ENCODE data around the gene DYNC1I1.

DYNC1I1 gene

DNA sequence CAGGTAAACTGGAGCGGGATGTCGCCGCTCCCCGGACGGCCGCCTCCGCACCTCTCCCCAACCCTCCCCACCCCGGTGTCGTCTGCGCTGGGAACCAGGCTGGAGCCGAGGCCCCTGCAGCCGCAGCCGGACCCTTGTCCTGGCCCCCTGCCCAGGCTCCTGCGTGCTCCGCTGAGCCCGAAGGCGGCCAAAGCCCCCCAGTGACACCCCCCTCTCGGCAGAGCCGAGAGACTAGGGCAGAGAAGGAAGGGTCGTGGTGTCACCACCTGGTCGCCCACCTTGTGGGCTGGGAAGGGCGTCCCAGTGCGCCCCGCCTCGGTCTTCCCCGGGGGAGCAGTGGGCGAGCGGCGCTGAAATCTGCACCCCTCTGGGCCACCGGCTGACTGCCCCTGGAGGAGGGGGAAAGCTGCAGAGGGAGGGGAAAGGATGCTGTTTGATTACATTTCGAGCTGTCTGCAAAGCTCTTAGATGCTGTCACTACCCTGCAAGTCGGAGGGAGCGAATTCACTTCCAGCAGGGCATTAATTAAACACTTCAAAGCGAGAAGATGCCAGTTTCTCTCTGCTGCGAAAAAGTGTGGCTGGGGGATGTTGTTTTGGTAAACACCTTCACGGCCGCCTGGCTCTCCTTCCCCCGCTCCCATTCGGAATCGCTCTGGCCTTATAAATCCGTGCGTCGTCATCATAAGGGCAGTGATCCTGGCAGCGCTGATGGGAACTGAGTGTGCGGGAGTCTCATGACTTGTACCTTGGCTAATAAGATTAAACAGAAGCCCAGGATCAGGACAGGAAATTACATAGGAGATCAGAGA lies 622 bp downstream of the DYNC1I1 start:
- H3K4me3 Mint-ChIP-seq, result no peak overlapping the region
- ATAC-seq (replicated peaks) (no peak), DNase-seq (no peak)
- H3K27me3 Mint-ChIP-seq, result peaks cover 33 to 39% of the 10 kb centered on the region in 2 donors
- peaks cover 0 to 8% of the 10 kb centered on the region in 2 donors for H3K9me3 Mint-ChIP-seq
- peaks cover 0 to 3% of the 10 kb centered on the region in 2 donors for H3K4me1 Mint-ChIP-seq (ENCODE audit: low read depth in 2 of 2)
- H3K36me3 Mint-ChIP-seq (ENCODE audit: insufficient read depth), result peaks cover 3% of the 10 kb centered on the region
- no peak overlapping the region for H3K27ac Mint-ChIP-seq

DNA sequence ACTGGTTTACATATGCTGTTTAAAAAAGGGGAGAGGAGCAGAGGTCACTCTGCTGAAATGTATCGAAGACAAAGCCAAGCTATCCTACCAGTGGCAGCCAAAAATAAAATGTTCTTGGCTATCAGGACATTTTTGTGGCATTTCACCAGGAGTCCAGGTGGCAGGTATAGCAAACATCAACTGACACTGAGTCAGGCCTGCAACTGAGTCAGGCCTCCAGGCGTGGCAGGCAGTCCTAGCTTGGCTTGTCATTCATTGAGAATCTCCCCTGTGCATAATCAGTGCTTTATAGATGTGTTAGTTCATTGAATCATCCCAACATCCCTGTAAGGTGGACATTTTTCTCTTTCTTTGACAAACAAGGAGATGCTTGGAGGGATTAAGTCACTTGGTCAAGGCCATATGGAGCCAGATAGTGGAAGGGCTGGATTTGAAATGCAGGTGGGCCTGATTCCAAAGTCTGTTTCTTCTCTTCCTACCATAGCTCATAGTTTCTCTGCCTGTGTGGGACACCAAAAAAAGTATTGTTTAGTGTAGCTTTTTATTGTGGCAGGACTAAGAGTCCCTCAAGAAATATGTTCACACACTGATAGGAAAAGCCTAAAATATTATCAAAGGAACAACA lies 4.3 kb downstream of the DYNC1I1 start:
- DNase-seq, result no peak
- Mint-ChIP-seq H3K9me3 (peaks cover 0 to 2% of the 10 kb centered on the region in 2 donors), H3K4me3 (no peak overlapping the region), H3K27me3 (peaks cover 28 to 36% of the 10 kb centered on the region in 2 donors), H3K4me1 (ENCODE audit: low read depth in 2 of 2) (peaks cover 0 to 3% of the 10 kb centered on the region in 2 donors), H3K36me3 (ENCODE audit: insufficient read depth) (peaks cover 3% of the 10 kb centered on the region), H3K27ac (no peak overlapping the region)
- ATAC-seq (replicated peaks), result no peak

DNA sequence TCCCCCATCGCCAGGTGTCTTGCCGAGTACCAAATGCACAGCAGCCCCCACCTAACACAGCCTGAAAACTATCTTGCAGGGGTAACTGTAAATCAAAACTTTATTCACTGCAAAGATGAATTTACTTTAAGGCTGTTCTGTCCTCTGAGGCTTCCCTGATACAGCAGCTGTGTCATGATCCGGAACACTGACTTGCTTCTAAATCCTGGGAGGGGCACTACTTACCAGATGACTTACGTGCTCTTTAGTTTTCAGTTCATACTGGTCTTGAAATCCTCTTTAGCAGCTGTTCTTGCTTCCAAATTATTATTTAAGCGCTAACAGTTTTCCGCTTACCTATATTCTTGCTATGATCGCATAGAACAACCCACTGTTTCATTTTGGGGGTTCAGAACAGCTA lies 4.9 kb downstream of the DYNC1I1 start:
- Mint-ChIP-seq H3K4me1 (ENCODE audit: low read depth in 2 of 2) (peaks cover 0 to under 1% of the 10 kb centered on the region in 2 donors), H3K9me3 (peaks cover 0 to 2% of the 10 kb centered on the region in 2 donors), H3K4me3 (no peak overlapping the region), H3K27me3 (peaks cover 22 to 30% of the 10 kb centered on the region in 2 donors), H3K36me3 (ENCODE audit: insufficient read depth) (peaks cover 3% of the 10 kb centered on the region), H3K27ac (no peak overlapping the region)
- ATAC-seq (replicated peaks) (no peak), DNase-seq (no peak)

DNA sequence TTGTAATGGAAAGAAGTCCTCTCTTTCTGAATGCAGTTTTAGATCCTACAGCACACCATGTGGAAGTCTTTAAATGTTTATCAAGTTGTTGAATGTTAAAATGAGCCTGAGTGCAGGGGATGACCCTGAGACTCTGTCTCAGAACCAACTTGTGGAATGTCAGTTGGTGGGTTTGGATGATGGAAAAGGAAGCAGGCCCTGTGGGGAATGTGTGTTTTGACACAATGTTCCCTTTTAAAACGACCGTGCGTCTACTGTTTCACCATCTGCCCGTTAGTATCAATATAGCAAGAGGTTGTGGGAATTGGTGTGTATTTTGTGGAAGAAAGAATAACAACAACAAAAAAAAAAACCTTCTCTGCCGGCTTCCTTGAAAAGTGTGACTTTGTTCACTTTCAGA lies 8.3 kb downstream of the DYNC1I1 start:
- ATAC-seq (replicated peaks) (no peak), DNase-seq (no peak)
- peaks cover 0 to 2% of the 10 kb centered on the region in 2 donors for H3K9me3 Mint-ChIP-seq
- H3K4me3 Mint-ChIP-seq, result no peak overlapping the region
- no peaks in the 10 kb centered on the region for H3K27me3 Mint-ChIP-seq
- H3K4me1 Mint-ChIP-seq (ENCODE audit: low read depth in 2 of 2), result no peaks in the 10 kb centered on the region
- H3K27ac Mint-ChIP-seq, result no peak overlapping the region
- peaks cover 3% of the 10 kb centered on the region for H3K36me3 Mint-ChIP-seq (ENCODE audit: insufficient read depth)

DNA sequence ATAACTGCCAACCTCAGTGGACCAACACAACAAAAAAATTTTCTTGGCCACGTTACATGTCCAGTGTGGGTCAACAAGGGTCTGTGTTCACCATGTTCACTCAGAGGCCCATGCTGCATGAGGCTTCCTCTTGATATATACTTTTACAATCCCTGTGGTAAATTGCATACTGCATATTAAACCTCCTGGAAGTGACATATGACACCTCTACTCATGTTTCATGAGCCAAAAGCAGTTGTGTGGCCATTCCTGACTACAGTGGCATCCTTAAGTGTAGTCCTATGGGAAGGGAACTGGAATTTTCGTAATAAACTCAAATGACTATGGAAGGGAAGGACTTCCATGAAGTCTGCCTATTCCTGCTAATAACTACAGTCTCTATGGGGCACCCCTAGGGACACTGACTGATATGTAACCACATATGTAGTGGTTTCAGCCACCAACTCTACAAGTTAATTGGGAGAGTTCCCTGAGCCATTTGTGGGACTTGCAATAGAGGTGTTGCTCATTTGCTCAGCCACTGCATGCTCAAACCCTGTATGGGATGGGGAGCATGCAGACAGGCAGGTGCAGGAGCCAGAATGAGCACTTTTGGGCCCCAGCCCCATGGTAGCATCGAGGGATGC lies 9.7 kb downstream of the DYNC1I1 start:
- Mint-ChIP-seq H3K36me3 (ENCODE audit: insufficient read depth) (no peaks in the 10 kb centered on the region), H3K4me3 (no peak overlapping the region), H3K9me3 (peaks cover 2 to 9% of the 10 kb centered on the region in 2 donors), H3K27ac (no peak overlapping the region), H3K27me3 (peaks cover 0 to 9% of the 10 kb centered on the region in 2 donors), H3K4me1 (ENCODE audit: low read depth in 2 of 2) (no peaks in the 10 kb centered on the region)
- DNase-seq (no peak), ATAC-seq (replicated peaks) (no peak)

DNA sequence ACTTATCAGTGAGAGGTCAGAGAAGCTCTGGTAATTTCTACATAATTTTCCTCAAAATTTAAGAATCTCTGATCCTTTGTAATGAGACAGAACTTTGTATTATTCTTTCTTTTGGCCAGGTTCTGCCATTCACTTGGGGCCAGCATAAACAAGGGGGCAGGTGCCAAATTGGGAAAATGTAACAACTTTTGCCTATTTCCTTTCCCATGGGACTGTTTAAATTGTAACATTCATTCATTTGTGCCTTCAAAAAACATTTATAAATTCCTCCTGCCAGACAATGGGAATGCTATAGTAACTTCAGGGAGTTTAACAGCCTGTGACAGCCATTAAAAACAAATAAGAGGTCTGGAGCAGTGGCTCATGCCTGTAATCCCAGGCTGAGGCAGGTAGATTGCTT lies 12.4 kb downstream of the DYNC1I1 start:
- H3K27ac Mint-ChIP-seq, result no peak overlapping the region
- DNase-seq (no peak), ATAC-seq (replicated peaks) (no peak)
- no peak overlapping the region for H3K4me3 Mint-ChIP-seq
- no peaks in the 10 kb centered on the region for H3K36me3 Mint-ChIP-seq (ENCODE audit: insufficient read depth)
- peaks cover 0 to 9% of the 10 kb centered on the region in 2 donors for H3K27me3 Mint-ChIP-seq
- H3K4me1 Mint-ChIP-seq (ENCODE audit: low read depth in 2 of 2), result no peaks in the 10 kb centered on the region
- H3K9me3 Mint-ChIP-seq, result peaks cover 6 to 9% of the 10 kb centered on the region in 2 donors

DNA sequence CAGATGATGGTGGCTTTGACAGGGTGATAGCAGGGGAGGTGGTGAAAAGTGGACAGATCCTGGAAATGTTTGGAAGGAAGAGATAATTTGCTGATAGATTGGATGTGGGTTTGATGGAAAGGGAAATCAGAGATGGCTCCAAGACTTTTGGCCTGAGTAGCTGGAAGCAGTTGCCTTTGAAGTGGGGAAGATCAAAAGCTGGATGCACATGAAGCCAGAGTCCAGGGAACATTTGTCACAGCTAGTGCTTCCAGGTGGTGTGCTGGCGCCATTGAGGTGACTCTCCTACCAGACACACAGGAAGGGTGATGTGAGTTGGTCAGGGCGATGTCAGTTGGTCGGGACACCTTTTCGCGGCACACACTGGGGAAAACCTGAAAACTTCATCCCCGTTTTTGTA lies 15.9 kb downstream of the DYNC1I1 start:
- Mint-ChIP-seq H3K27ac (no peak overlapping the region), H3K9me3 (peaks cover 7 to 15% of the 10 kb centered on the region in 2 donors), H3K4me3 (no peak overlapping the region), H3K27me3 (peaks cover 0 to 9% of the 10 kb centered on the region in 2 donors), H3K36me3 (ENCODE audit: insufficient read depth) (no peaks in the 10 kb centered on the region), H3K4me1 (ENCODE audit: low read depth in 2 of 2) (no peaks in the 10 kb centered on the region)
- DNase-seq (no peak), ATAC-seq (replicated peaks) (no peak)

DNA sequence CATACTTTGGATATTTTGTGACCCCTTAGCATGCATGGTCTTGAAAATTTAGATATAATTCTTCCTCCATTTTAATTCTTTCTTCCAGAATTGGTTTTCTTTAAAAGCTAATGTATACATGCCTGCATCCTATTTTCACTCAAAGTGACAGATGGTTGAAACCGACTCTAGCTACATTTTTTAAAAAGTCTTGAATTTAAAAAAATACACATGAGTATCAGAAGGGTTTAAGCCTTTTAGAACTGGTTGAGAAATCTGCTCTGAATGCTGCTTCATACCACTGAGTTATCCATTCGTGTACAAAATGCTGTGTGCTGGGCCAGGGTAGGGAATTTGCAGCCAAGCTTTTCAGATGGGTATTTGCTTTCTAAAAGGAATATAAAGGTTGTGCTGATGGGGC lies 16.5 kb downstream of the DYNC1I1 start:
- no peak for DNase-seq
- Mint-ChIP-seq H3K4me1 (ENCODE audit: low read depth in 2 of 2) (no peaks in the 10 kb centered on the region), H3K9me3 (peaks cover 7 to 18% of the 10 kb centered on the region in 2 donors), H3K27ac (no peak overlapping the region), H3K4me3 (no peak overlapping the region), H3K36me3 (ENCODE audit: insufficient read depth) (no peaks in the 10 kb centered on the region), H3K27me3 (peaks cover 0 to 9% of the 10 kb centered on the region in 2 donors)
- no peak for ATAC-seq (replicated peaks)

DNA sequence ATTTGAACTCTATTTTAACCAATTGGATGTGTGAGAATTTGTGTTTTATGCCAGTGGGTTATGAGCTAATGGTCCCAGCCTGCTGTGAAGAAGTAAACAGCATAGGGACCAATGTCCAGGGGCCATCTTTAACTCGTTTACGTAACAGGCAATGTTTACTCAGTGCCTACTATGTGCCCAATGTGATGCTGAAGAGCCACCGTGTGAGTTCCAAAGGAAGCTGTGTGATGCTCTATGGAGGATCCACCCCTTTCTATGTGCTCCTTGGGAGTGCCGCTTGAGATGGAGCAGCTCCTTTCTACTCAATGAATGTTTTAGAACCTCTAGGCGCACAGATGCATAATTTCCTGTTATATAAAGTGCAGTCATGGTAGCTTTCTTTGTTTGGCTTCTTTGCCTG lies 21.3 kb downstream of the DYNC1I1 start:
- Mint-ChIP-seq H3K4me3 (no peak overlapping the region), H3K4me1 (ENCODE audit: low read depth in 2 of 2) (no peaks in the 10 kb centered on the region), H3K36me3 (ENCODE audit: insufficient read depth) (no peaks in the 10 kb centered on the region), H3K9me3 (peaks cover 3 to 15% of the 10 kb centered on the region in 2 donors), H3K27ac (no peak overlapping the region), H3K27me3 (no peaks in the 10 kb centered on the region)
- ATAC-seq (replicated peaks), result no peak
- no peak for DNase-seq

DNA sequence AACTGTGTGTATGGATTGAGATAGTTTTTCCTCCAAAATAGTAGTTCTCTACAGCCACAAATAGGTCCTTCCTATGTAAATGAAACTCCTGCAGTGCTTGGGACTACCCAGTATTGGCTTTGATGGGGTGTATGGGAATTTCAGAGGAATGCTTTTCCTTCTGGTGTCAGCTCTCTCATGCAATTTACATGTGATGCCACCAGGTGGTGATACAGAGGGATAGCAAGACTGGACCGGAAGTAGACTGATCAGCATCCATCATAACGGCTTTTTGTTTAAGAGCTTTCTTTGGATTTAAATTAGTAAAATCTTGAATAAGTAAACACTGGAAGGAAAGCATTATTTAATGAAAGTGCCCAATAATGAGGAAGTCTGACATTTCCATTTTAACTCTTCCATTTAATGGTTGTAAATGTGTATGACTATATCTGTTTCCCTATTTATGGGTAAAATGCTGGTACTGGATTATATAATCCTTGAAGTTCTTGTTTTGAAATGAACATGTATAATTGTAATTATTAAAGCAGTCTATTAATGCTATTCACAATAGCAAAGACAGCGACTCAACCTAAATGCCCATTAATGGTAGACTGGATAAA lies 22.7 kb downstream of the DYNC1I1 start:
- peaks cover 3 to 15% of the 10 kb centered on the region in 2 donors for H3K9me3 Mint-ChIP-seq
- H3K4me3 Mint-ChIP-seq, result no peak overlapping the region
- H3K27ac Mint-ChIP-seq, result no peak overlapping the region
- no peaks in the 10 kb centered on the region for H3K36me3 Mint-ChIP-seq (ENCODE audit: insufficient read depth)
- no peaks in the 10 kb centered on the region for H3K4me1 Mint-ChIP-seq (ENCODE audit: low read depth in 2 of 2)
- H3K27me3 Mint-ChIP-seq, result no peaks in the 10 kb centered on the region
- no peak for ATAC-seq (replicated peaks)
- no peak for DNase-seq

DNA sequence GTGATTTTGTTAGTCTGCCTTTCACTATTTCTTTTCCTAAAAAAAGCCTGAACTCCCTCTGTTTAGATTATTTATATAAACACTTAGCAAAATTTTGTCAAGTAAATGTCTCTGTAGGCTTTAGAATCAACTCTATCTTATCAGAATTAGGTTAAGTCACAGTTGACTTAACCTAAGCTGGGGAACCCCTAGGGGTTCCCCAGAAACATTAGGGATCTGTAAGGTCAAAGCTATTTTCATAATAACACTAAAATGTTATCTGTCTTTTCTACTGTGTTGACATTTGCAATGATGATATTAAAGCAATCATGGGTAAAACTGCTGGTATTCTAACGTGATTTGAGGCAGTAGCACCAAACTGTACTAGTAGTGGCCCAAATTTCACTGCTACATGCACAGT lies 24.3 kb downstream of the DYNC1I1 start:
- ATAC-seq (replicated peaks) (no peak), DNase-seq (no peak)
- Mint-ChIP-seq H3K4me3 (no peak overlapping the region), H3K27ac (no peak overlapping the region), H3K9me3 (peaks cover 3 to 15% of the 10 kb centered on the region in 2 donors), H3K27me3 (no peaks in the 10 kb centered on the region), H3K4me1 (ENCODE audit: low read depth in 2 of 2) (no peaks in the 10 kb centered on the region), H3K36me3 (ENCODE audit: insufficient read depth) (no peaks in the 10 kb centered on the region)

DNA sequence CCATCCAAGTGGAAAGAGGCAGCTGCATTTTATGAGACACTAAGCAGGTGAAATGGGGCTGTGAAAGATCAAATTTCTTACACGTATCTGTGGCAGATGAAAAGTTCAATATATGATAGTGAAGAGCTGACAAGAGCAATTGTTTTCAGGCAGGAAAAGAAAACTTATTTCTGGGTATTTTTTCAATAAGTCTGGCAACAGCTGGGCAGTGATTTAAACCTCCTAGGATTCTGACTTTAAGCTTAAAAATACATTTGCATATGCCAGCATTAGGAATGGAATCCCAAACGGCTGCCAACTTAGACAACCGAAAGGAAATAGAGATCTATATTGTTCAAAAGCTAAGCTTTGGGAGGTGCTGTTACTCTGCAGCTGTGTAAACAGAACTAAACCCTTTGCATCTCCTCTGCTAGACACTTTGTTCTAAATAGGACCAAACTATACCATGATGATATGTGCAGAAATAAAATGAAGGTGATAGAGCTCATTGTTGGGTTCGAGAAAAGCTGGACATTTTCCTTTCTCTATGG lies 26.1 kb downstream of the DYNC1I1 start:
- Mint-ChIP-seq H3K27me3 (no peaks in the 10 kb centered on the region), H3K4me3 (no peak overlapping the region), H3K27ac (no peak overlapping the region), H3K9me3 (peaks cover 5 to 7% of the 10 kb centered on the region in 2 donors), H3K36me3 (ENCODE audit: insufficient read depth) (no peaks in the 10 kb centered on the region), H3K4me1 (ENCODE audit: low read depth in 2 of 2) (no peaks in the 10 kb centered on the region)
- ATAC-seq (replicated peaks) (no peak), DNase-seq (no peak)

DNA sequence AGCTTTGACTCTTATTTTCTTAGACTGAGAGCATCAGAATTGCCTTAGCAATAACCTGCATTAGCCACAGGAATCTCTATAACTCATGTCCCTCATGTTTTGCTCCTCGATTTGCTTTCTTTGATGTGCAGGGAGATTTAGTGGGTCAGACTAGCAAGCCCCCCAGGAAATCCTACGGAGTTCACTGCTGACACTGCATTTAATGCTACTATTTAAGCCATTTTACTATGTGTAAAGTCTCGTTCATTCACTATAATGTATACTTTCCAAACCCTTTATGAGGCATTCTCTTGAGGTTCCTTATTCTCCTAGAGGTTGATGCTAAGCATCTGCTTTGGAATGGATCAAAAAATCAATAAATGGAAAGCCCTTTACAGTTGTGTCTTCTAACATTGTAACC lies 28.4 kb downstream of the DYNC1I1 start:
- Mint-ChIP-seq H3K27me3 (no peaks in the 10 kb centered on the region), H3K36me3 (ENCODE audit: insufficient read depth) (no peaks in the 10 kb centered on the region), H3K4me3 (no peak overlapping the region), H3K9me3 (peaks cover 0 to 5% of the 10 kb centered on the region in 2 donors), H3K27ac (no peak overlapping the region), H3K4me1 (ENCODE audit: low read depth in 2 of 2) (no peaks in the 10 kb centered on the region)
- DNase-seq, result no peak
- ATAC-seq (replicated peaks), result no peak
